GM18951 (cell line): ENCODE measurements around the gene PSG5.
"Not testable (repeated sequence)": the region's sequence is repeated elsewhere in the genome, so short reads cannot be mapped to it uniquely, and the experiment has no call there.

ENCODE experiments used
- POLR2A ChIP-seq: IDR thresholded peaks from 4 replicates; pipeline ENCODE4 v1.6.1; 2011; ENCODE audit warnings: mild to moderate bottlenecking; ENCODE audit not compliant: insufficient read length, insufficient read depth; ENCODE audit errors: extremely low read depth
- in situ Hi-C: fragments of 300-500 bp; cut with MboI; formaldehyde crosslinking; loops from one replicate; pipeline ENCODE4 v1.12.0; 2022; ENCODE audit warnings: low sequenced_read_pairs, mixed read lengths, inconsistent platforms; ENCODE audit not compliant: unreplicated experiment

PSG5 gene

DNA sequence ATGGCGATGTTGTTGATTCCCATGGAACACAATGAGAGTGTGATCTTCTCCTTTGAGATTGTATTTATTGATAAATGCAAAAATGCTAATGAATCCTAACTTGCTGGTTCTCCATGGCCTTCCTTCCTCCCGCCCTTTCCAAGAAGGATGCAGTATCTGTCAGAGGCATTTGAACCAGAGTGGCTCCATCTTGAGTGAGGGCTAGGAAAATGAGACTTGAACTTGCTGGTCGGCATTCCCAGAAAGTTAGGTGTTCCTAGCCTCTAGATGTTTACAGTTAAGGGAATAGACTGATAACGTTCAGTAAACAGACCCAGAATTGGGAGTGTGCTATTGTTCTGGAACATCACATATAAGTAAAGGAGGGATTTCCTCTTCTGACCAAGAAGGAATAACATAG is 59.6 kb downstream of the PSG5 start:
- no peak for TF ChIP-seq POLR2A
- in situ Hi-C loops, result no loop called here

DNA sequence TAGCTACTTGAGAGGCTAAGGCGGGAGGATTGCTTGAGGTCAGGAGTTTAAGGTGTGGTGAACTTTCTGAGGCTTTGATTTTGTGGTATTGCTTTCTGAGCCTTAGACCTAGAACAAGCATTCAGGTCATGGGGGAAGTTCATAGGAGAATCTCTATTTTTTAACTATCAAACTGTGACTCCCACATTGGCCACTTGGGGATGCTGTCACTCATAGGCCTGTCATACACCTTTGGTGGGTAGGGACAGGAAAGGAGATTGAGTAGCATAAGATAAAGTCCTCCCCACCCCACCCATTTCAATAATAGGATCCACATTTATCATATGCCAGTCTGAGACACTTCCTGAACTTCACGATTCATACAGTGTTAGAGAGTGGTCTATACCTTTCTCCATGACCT is 62.0 kb downstream of the PSG5 start:
- TF ChIP-seq POLR2A, result no peak

DNA sequence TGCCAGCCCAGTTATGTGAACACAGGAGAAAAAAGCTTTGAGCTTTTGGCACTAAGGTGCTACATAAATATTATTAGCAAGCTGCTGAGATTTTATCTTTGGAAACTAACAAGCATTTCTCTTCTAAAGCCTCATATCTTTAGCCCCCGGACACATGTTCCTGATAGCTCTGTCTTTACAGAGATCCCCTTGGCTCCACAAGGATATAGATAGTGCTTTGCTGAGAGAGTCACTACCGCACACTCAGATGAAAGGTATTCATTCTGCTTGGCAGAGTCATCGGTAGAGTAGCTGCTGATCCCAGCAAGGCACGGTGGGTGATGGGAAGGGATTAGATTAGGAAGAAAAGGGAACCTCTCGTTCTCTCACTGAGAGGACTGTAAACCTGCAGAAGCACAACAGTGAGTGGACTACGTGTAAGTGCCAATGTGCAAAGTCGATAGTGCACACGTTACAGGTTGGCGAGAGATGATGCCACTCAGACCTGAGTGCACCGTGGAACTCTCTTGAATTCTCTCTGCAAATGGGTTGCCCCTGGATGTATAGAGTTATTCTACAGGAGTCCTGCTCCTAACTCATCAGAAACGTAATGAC is 65.8 kb downstream of the PSG5 start:
- in situ Hi-C loops, result not testable (repeated sequence)

More for the DNA sequence above, 62.0 kb downstream of the PSG5 start:
- in situ Hi-C loops, result no loop called here

DNA sequence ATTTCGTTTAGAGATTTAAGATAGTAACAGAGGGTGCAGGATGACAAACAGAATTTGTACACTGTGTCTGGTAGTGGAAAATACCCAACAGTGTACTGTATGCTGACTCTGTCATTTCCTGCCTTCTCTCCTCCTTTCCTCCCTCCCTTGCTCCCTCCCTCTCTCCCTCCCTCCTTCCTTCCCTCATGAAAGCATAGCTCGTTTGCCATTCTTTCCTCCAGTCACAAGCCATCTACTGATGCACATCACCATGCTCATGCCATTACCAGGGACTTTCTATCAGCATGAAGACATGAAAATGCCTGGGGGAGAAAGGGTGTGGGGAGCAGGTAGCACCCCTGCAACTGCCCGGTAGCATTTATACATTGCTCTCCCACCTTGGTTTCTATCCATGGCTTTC is 66.8 kb downstream of the PSG5 start:
- in situ Hi-C loops, result not testable (repeated sequence)
